HG03354 (cell line): ENCODE data around the gene CPAMD8.
"Not testable (repeated sequence)": the region's sequence is repeated elsewhere in the genome, so short reads cannot be mapped to it uniquely, and the experiment has no call there.

Experiments
- ATAC-seq: cut with Tn5 transposase; IDR thresholded peaks from one replicate; pipeline ENCODE4 v1.9.1; 2021; ENCODE audit warnings: mild to moderate bottlenecking; ENCODE audit not compliant: unreplicated experiment, poor library complexity, severe bottlenecking

The CPAMD8 gene

GRCh38 chr19:17006579-17006978 is 20.0 kb downstream of the CPAMD8 start:
- ATAC-seq: no peak

- ATAC-seq: no peak
Observed at GRCh38 chr19:17005000-17005399, 21.6 kb downstream of the CPAMD8 start.

DNA sequence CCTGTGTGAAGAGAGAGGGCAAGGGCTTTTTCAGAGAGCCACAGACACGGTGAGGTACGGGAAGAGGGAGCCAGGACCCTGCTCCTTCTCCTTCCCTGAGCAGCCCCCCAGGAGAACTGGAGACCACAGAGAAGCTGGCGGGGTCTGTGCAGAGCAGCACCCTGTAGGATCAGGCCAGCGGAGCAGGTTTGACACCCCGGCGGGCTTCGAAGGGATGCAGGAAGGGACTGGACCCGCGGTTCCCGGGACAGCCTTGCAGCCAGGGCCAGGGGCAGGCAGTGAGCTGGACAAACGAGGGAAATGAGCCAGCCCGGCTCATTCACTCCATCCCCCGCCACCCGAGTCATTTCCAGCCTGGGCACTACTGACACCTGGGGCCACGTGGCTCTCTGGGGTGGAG is 22.2 kb downstream of the CPAMD8 start:
- no peak for ATAC-seq

DNA sequence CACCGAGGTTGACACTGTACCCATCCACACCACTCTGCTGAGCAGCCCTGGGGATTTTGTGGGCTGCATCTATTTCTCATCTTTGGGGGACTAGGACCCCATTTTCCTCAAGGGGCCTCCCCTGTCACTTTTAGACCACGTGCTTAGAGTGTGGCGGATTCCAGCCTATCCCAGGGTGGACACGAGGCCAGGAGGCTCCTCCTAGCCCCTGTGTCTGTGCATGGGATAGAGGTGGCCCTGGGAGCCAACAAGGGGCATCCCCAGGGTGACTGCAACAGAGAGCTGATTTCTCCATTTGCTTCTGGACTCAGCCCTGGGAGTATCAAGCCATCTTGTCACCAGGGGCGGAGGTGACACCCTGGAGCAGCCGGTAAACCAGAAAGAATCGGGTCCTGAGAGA is 24.2 kb downstream of the CPAMD8 start:
- ATAC-seq: no peak

- no peak for ATAC-seq
Observed at GRCh38 chr19:17001603-17002183, 24.9 kb downstream of the CPAMD8 start.

DNA sequence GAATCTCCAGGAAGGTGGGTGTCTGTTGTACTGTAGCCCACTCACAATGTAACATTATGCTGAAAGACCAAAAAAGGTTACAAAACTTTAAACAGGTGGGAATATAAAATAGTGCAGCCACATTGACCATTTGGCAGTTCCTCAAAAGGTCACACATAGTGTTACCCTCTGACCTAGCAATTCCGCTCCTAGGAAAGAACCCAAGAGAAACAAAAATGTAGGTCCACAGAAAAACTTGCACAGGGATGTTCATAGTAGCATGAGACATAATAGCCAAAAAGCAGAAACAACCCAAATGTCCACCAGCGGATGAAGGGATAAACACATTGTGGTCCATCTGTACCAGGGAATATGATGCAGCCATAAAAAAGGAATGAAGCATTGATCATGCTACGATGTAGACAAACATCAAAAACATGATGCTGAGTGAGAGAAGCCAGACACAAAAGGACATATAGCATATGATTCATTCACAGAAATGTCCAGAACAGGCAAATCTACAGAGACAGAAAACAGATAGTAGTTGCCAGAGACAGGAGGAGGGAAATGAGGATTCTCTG is 27.9 kb downstream of the CPAMD8 start:
- ATAC-seq: no peak

GRCh38 chr19:16996838-16997490 is 29.6 kb downstream of the CPAMD8 start:
- ATAC-seq: not testable (repeated sequence)

DNA sequence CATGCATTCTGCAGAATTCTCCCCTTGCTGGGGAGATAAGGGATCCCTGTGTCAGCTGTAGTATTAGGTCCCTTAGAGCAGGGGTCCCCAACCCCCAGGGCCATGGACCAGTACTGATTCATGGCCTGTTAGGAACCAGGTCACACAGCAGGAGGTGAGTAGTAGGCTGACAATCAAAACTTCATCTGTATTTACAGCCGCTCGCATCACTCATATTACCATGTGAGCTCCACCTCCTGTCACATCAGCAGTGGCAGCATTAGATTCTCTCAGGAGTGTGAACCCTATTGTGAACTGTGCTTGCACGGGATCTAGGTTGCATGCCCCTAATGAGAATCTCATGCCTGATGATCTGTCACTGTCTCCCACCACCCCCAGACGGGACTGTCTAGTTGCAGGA is 37.9 kb downstream of the CPAMD8 start:
- no peak for ATAC-seq

DNA sequence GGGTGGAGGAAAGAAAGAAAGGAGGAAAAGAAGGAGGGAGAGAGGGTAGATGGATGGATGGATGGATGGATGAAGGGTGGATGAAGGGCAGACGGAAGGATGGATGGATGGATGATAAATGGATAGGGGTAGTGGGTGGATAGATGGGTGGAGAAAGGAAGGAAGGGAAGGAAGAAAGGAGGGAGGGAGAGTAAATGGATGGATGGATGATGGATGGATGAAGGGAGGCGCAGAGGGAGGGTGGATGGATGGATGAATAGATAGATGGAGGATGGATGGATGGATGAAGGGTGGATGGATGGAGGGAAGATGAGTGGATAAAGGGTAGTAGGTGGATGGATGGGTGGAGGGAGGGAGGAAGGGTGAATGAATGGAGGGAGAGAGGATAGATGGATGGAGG is 41.2 kb downstream of the CPAMD8 start:
- no peak for ATAC-seq

- ATAC-seq: not testable (repeated sequence)
Observed at GRCh38 chr19:16982586-16982985, 44.0 kb downstream of the CPAMD8 start.

- ATAC-seq: no peak
Observed at GRCh38 chr19:16978839-16979802, 47.5 kb downstream of the CPAMD8 start.

- ATAC-seq: no peak
Observed at GRCh38 chr19:16978156-16978555, 48.5 kb downstream of the CPAMD8 start.

DNA sequence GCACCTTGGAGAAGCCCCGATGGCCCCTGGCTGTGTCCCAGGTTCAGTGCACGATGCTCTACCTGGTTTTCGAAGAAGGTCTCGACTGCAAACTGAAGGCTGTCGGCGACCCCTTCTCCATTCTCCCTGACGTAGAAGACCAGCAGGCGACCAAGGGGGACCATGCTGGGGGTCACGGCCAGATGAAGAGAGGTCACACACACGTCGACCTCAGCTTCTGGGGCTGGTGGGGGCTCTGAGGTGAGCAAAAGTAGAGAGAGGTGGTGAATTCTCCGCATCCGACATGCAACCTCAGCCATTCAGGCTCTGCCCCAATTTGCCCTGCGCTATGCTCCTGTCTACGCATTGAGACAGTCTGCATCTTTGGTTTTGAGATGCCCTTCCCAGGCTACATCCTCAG is 49.3 kb downstream of the CPAMD8 start:
- no peak for ATAC-seq

GRCh38 chr19:16976446-16976845 is 50.2 kb downstream of the CPAMD8 start:
- ATAC-seq: no peak

- ATAC-seq: no peak
Observed at GRCh38 chr19:16970821-16971220, 55.8 kb downstream of the CPAMD8 start.

- no peak for ATAC-seq
Observed at GRCh38 chr19:16969135-16969534, 57.5 kb downstream of the CPAMD8 start.

DNA sequence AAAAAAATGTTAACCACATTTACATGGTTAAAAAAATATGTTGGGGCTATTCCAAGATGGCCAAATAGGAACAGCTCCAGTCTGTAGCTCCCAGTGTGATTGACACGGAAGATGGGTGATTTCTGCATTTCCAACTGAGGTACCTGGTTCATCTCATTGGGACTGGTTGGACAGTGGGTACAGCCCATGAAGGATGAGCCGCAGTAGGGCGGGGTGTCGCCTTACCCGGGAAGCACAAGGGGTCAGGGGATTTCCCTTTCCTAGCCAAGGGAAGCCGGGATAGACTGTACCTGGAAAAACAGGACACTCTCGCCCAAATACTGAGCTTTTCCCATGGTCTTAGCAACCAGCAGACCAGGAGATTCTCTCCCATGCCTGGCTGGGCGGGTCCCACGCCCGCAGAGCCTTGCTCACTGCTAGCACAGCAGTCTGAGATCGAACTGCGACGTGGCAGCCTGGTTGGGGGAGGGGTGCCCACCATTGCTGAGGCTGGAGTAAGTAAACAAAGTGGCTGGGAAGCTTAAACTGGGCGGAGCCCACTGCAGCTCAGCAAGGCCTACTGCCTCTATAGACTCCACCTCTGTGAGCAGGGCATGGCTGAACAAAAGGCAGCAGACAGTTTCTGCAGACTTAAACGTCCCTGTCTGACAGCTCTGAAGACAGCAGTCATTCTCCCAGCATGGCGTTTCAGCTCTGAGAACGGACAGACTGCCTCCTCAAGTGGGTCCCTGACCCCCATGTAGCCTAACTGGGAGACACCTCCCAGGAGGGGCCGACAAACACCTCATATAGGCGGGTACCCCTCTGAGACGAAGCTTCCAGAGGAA is 65.4 kb downstream of the CPAMD8 start:
- not testable (repeated sequence) for ATAC-seq

DNA sequence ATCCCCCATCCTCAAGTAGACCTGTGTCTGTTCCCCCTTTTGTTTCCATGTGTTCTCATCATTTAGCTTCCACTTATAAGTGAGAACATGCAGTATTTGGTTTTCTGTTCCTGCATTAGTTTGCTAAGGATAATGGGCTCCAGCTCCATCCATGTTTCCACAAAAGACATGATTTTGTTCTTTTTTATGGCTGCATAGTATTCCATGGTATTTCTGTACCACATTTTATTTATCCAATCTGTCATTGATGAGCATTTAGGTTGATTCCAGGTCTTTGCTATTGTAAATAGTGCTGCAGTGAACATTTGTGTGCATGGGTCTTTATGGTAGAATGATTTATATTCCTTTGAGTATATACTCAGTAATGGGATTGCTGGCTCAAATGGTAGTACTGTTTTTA is 68.3 kb downstream of the CPAMD8 start:
- ATAC-seq: not testable (repeated sequence)

DNA sequence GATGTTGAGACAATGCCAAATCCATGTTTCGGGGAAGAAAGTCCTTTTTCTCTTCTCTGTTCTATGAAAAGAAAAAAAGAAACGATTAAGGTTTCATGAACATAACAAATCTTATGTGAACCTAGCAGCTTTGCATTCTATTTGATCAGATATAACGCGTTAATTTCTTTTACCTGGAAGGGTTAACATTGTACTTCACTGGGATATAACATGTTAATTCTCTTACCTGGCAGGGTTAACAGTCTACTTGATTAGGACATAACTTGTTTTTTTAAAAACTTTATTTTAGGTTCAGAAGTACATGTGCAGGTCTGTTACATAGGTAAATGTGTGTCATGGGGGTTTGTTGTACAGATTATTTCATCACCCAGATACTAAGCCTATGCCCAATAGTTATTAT is 68.8 kb downstream of the CPAMD8 start:
- ATAC-seq: no peak
